GM21526 (cell line): ENCODE measurements around the gene CIITA.
"Not testable (repeated sequence)": the region's sequence is repeated elsewhere in the genome, so short reads cannot be mapped to it uniquely, and the experiment has no call there.

ENCODE experiments used
- ATAC-seq: cut with Tn5 transposase; IDR thresholded peaks from one replicate; pipeline ENCODE4 v1.9.1; 2021; ENCODE audit warnings: moderate library complexity; ENCODE audit not compliant: unreplicated experiment, low FRiP score

The CIITA gene

DNA sequence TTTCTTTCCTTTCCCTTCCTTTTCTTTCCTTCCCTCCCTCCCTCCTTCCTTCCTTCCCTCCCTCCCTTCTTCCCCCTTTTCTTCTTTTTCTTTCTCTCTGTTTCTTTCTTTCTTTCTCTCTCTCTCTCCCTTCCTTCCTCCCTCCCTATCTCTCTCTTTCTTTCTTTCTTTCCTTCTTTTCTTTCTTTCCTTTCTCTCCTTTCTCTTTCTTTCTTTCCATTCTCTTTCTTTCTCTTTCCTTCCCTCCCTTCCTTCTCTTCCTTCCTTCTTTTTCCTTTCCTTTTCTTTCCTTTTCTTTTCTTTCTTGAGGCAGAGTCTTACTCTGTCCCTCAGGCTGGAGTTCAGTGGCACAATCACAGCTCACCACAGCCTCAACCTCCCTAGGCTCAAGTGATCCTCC lies 34.3 kb downstream of the CIITA start:
- ATAC-seq, result no peak

DNA sequence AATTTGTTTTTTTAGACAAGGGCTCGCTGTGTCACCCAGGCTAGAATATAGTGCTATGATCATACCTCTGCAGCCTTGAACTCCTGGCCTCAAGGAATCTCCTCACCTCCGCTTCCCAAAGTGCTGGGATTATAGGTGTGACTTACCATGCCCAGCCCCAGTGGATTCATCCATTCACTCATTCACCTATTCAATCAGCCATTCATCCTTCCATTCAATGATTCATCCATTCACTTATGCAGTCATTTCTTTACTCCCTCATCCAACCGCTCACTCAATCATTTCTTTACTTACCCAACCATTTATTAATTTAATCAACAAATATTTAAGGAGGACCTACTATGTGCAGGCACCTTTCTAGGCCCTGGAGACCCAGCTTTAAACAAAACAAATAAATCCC lies 39.5 kb downstream of the CIITA start:
- ATAC-seq, result no peak

DNA sequence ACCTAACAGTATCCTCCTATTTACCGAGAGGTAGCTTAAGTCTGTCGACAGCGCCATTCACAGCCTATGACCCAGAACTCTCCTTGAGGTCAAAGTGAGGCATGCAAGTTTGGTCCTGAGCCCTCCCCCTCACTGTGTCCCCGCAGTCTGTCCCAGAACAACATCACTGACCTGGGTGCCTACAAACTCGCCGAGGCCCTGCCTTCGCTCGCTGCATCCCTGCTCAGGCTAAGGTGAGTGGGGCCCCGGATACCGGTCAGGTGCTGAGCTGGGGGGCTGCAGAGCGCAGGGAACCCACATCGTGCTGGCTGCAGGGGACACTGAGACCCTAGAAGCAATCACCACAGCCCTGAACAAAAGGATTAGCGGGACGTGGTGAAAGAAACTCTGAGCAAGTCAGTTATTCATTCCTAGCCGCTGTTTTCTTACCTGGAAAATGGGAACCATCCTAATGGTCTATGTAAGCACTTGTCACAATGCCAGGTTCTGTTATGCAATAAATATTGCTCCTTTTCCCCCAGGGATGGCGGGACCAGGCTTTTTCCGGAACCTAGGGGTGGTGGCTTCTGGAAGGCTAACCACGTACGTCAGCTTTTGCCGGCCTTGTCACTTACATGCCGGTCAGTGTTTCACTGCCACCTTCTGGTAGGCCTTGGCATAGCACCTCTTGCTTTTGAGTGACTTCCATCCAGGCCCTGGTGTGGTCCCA lies 41.4 kb downstream of the CIITA start:
- ATAC-seq, result no peak

DNA sequence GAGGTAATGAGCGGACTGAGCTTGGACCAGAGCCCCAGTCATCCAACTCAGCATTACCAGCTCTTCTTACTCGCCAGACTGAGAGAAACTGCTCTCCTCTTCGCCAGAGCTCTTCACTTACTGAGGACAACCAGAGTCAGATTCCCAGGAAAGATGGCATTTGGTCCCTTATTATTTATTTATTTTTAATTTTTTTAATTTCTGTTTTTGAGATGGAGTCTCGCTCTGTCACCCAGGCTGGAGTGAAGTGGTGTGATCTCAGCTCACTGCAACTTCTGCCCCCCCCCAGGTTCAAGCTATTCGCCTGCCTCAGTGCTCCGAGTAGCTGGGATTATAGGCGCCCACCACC lies 42.0 kb downstream of the CIITA start:
- ATAC-seq, result no peak

DNA sequence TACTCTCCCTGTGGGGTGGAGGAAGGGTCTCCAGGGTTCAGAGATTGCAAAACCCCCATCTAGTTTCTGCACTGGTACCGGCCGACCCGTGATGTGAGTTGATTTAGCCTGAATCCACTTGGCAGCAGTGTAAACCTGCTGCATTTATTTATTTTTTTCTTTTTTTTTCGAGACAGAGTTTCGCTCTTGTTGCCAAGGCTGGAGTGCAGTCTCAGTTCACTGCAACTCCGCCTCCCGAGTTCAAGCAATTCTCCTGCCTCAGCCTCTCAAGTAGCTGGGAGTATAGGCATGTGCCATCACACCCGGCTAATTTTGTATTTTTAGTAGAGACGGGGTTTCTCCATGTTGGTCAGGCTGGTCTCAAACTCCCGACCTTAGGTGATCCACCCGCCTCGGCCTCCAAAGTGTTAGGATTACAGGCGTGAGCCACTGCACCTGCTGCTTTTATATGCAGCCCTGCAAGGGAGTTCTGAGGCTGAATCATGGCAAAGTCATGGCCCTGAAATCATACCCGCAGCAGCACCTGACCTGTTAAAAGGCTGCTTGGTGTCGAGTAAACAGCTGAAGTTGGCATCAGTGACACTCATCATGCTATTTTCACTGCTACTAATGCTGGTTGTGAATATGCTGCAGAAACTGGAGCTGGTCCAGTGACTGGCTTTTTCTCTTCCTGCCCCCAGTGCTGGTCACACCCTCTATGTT lies 43.9 kb downstream of the CIITA start:
- no peak for ATAC-seq

DNA sequence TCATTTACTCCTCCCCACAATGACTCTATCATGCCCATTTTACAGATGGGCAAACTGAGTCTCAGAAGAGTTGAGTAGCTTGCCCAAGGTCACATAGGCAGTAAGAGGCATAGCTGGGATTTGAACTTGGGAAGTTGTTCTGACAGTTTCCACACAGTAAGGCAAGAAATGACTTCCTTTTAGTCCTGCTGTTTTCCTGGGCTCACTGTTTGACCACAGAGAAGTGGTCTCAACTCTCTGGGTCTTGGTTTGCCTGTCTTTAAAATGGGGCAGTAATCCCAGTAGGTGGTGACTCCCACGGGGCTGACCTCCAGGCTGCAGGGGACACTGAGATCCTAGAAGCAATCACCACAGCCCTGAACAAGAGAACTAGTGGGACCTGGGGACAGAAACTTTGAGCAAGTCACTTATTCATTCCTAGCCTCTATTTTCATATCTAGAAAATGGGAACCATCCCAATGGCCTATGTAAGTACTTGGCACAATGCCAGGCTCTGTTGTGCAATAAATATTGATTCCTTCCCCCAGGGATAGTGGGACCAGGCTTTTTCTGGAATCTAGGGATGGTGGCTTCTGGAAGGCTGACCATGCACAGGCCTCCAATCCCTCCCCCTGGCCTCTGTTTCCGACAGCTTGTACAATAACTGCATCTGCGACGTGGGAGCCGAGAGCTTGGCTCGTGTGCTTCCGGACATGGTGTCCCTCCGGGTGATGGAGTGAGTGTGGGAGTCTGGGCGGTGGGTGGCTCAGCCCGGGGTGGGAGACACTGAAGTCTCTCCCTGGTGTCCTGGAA lies 44.7 kb downstream of the CIITA start:
- no peak for ATAC-seq

DNA sequence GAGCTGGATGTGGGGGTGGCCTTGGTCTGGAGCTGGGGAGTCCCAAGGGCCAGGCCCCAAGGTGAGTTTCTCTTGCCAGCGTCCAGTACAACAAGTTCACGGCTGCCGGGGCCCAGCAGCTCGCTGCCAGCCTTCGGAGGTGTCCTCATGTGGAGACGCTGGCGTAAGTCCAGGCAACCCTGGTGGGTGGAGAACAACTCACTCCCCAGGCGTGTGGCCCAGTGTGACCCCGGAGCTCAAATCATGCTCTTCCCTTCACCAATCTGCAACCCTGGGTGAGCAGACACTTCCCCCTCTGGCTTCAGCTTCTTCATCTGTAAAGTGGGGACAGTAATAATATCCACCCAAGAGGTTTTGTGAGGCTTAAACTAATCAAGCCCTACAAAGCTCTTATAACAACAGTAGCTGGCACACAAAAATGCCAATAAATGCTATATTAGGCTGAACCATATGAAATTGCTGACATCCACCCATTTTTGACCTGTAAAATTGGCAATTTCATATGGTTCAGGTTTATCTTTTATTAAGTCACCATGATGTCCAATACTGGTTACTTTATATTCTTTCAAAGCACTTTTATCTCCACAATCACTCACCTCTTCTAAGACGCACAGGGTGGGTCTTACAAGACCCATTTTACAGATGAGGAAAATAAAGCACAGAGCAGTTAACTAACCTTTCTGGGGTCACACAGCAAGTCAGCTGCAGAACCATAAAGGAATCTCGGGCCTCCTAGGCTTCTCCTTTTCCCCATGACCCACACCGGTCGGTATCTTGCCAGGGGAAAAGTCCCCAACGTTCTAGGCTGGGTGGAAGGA lies 45.5 kb downstream of the CIITA start:
- ATAC-seq, result no peak

DNA sequence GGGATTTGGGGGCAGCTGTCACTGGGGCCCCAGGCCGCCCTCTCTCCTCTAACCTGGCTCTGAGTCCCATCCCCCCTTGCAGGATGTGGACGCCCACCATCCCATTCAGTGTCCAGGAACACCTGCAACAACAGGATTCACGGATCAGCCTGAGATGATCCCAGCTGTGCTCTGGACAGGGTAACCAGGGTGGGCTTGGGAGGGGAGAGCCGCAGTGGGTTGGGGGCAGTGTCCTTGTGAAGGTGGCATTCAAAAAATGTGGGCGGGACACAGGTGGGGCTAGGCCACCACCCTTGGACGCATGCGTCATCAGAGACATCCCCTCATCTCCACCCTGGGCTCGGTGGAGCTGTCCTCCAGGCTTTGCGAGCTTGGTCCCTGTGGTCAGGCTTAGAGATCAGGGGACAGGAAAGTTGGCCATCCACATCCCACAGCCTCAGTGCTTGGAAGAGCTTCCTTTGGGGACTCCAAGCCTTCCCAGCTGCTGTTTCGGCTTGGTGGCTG lies 46.2 kb downstream of the CIITA start:
- no peak for ATAC-seq

DNA sequence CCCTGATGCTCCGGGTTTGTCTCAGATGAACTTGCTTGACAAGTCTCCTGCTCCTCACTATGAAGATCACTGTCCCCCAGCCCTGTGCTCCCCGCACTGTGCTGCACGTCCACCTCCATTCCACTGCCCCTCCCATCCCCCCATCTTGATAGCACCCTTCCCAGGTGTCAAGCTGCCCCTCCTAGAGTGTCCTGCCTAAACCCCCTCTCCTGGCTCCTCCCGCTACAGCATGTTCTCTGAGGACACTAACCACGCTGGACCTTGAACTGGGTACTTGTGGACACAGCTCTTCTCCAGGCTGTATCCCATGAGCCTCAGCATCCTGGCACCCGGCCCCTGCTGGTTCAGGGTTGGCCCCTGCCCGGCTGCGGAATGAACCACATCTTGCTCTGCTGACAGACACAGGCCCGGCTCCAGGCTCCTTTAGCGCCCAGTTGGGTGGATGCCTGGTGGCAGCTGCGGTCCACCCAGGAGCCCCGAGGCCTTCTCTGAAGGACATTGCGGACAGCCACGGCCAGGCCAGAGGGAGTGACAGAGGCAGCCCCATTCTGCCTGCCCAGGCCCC lies 46.7 kb downstream of the CIITA start:
- ATAC-seq, result no peak

DNA sequence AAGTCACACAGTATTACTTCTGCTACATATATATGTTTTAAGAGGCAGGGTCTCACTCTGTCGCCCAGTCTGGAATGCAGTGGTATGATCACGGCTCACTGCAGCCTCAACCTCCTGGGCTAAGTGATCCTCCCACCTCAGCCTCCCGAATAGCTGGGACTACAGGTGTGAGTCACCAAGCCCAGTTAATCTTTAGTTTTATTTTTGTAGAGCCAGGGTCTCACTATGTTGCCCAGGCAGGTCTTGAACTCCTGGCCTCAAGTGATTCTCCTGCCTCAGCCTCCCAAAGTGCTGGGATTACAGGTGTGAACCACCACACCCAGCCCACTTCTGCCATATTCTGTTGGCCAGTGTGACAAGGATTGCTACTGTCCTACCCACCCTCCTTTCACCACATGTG lies 48.3 kb downstream of the CIITA start:
- not testable (repeated sequence) for ATAC-seq

DNA sequence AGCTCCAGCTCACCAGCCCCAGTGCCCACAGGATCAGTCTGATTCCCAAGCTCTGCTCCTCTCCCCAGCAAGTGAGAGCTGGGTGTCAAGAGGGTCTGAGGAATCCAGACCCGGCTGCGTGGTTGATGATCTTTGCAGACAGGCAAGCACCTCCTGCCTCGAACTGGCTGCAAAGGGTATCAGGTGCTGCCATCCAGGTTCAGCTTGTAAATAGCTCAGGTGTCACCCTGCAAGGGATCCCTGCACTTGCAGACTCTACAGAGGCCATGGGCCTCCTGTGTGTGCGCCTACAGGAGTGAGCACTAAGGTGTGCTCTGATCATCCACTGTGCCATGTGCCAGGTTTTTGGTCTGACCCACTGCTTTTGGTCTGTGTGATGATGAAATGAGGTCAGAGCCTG lies 49.1 kb downstream of the CIITA start:
- no peak for ATAC-seq

DNA sequence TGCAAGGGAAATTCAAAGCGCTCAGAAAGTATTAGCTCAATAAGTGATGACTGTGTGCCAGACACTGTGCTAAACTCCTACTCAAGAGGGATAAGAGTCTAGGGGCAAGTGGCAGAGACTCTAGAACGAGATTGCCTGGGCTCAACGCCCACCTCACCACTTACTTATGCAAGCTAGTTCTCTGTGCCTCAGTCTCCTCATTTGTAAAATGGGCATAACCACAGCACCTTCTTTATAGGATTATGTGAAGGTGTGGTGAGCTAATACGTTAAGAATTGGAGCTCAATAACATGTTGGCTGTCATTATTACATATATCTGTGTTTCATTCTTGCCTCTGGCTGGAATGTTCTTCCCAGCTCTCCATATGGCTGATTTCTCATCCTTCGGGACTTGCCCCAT lies 49.9 kb downstream of the CIITA start:
- no peak for ATAC-seq

DNA sequence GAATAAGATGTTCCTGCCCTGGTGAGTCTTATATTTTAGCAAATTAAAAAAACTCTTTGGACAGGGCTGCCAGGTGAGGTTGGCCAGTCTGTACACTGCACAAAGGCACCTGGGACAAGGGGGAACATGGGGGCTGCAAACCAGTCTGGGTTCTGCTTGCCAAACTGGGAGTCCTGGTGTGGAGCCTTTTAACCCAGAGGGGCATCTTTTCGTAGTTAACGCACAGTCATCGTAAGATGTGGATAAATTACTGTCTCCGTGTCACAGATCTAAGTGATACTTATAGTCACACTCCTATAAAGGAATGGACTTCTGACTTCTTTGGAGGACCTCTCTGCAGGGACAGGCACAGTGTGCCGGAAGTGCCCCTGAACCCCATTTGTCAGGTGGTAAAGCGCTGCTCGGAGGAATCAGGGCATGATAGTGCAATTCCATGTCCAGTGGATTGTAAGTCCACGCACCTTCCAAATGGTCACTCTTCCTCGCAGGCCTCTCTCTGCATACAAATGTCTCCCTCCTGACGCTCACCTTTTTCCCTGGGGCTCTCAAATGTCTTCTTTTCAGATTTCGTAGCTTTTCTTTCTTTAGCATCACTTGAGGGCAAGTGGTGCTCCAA lies 50.6 kb downstream of the CIITA start:
- no peak for ATAC-seq

DNA sequence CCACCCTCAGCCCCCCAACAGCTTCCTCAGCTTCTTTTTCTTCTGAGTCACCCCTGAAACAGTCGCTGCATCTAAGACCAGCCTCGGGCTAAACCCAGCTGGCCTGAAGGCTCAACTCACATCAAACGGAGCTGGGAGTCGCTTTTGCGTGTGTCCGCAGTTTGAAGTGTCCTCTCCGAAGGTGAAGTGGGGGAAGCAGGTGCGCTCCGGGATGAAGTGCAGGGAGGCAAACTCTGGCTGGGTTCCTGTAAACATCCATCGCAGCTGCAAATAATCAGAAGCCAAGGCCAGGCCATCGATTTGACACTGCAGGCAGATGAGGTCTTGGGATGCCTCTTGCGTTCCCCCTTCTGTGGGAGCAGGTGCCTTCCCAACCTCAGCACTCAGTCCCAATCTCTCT lies 52.1 kb downstream of the CIITA start:
- ATAC-seq, result not testable (repeated sequence)

DNA sequence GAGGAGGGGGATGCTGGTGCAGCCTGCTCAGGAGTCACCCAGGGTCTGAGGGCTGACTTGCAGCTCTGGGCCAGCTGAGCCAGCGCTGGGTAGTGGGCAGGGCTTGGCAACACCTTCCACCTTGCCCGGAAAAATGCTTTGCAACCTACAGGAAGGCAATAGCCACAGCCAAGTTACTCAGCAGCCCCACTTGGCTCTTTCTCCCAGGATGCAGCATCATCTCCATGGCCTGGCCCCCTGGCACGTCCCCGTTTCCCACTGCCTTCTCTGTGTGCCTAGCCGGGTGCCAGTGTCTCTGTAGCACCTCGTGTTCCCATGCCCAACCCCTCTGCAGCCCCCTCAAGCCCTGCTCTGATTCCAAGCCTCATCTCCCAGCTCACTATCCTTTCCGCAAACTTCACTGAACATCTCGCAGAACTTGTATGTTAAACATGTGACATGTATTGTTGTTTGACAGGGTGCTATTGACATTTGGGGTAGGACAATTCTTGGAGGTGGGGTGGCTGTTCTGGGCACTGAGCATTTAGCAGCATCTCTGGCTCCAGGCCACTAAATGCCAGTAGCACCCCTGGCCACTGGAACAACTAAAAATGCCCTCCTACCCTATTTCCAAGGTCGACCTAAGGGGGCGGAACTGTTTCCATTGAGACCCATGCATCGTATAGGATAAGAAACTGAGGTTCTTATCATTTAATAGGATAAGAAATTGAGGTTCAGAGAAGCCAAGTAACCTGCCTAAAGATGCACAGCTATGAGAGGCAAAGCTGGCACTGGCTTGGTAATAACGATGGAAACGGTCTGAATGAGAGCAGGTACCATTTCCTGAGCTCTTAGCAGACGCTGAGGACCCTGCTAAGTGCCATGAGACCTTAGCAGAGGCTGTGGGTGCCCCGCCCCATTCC lies 53.1 kb downstream of the CIITA start:
- no peak for ATAC-seq

DNA sequence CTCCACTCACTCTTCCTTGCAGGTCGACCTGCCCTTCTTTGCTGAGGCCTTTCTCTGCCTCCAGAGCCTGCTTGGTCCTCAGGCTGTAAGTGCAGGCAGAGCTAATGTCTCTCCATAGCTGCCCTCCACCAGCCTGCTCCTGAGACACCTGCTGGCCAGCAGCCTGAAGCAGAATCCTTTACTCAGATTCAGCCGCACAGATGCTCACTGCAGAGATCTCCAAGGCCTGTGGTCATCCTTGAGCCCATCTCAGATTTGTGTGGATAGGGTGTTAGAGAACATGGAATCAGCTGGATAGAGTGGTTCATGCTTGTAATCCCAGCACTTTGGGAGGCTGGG lies 53.7 kb downstream of the CIITA start:
- no peak for ATAC-seq

DNA sequence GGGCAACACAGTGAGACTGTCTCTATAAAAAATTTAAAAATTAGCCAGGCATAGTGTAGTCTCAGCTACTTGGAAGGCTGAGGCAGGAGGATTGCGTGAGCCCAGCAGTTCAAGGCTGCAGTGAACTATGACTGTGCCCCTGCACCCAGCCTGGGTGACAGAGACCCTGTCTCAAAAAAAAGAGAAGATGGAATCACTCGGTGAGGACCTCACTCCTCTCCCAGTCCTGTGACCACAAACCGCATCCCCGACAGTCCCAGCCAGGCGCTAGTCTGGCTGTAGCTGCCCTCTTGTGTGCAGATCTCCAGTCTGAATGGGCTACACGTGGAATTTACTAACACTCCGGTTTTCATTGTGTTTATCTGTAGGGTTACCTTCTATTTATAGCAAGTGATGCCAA lies 54.1 kb downstream of the CIITA start:
- no peak for ATAC-seq

DNA sequence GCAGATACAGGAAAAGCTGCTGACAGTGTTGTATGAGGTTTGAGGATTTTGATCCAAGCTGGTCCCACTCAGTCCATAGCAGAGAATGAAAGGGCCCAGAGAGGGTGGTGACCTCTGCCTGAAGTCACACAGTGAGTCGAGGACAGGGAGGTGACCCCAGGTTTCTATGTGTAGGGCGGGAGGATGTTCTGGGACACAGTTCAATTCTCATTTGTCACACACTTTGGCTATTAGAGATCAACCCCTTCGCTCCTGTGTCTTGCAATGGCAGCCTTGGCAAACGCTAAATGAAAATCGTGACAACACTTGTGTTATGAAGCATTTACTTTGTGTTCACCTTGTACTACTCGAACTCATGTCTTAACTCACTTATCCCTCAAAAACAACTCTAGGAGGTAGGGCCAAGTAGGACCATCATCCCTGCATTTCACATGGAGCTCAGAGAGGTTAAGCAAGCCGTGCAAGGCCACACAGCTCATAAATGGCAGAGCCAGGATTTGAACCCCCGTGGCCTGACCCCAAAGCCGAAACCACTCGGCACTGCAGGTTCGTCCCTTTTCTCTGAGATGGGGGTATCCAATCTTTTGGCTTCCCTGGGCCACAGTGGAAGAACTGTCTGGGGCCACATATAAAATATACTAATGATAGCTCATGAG lies 55.1 kb downstream of the CIITA start:
- ATAC-seq, result no peak
